Measurements from ENCODE around the gene STX18. TPM values are rescaled to one million over a fixed set of nuclear protein-coding genes. Genes with fewer than 3 reads are reported as not detected.

Gene STX18
- total RNA-seq, 1 donor from 2014 or later = 24.0 TPM

DNA sequence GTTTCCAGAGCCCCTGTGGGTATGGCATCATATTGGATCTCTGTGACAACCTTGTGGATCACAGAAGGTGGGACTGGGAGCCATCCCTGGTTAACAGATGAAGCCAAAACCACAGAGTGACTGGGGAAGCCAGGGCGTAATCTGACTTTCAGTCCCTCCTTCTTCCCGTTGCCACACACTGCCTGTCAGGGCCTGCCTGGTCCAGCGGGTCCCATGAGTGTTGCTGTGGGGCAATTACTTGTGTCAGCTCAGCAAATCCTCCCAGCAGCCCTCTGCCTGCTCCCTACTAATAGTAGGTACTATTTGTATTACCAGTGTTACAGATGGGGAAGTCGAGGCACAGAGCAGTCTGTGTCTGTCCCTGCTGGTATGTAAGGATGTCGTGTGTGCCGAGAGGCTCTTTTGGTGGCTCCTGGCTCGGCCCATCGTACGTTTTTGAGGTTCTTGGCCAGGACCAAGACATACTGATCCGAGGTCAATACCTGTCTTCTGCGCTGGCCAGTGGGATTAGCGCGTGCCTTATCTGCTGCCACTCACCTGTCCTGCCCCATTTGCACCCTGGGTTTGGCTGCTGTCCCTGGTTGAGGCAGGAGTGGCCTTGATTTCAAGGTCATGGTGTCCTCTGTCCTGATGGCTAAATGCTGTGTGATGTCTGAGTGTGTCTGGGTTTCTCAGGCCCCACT is 149.2 kb downstream of the STX18 start:
- TF ChIP-seq, protein P1, sequence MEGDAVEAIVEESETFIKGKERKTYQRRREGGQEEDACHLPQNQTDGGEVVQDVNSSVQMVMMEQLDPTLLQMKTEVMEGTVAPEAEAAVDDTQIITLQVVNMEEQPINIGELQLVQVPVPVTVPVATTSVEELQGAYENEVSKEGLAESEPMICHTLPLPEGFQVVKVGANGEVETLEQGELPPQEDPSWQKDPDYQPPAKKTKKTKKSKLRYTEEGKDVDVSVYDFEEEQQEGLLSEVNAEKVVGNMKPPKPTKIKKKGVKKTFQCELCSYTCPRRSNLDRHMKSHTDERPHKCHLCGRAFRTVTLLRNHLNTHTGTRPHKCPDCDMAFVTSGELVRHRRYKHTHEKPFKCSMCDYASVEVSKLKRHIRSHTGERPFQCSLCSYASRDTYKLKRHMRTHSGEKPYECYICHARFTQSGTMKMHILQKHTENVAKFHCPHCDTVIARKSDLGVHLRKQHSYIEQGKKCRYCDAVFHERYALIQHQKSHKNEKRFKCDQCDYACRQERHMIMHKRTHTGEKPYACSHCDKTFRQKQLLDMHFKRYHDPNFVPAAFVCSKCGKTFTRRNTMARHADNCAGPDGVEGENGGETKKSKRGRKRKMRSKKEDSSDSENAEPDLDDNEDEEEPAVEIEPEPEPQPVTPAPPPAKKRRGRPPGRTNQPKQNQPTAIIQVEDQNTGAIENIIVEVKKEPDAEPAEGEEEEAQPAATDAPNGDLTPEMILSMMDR (IDR thresholded peaks at IDR 0.05; ENCODE audit: unreplicated experiment) = no peak
- peaks cover 11% of the 10 kb centered on the region for H3K27me3 Mint-ChIP-seq (ENCODE audit: unreplicated experiment)
- H3K4me1 Mint-ChIP-seq (ENCODE audit: unreplicated experiment) = peaks cover 10% of the 10 kb centered on the region
- no peaks in the 10 kb centered on the region for H3K9me3 Mint-ChIP-seq (ENCODE audit: unreplicated experiment)
- H3K4me3 Mint-ChIP-seq (ENCODE audit: unreplicated experiment) = no peak overlapping the region
- no peak overlapping the region for H3K27ac Mint-ChIP-seq (ENCODE audit: unreplicated experiment)
- no peak for DNase-seq (ENCODE audit: low spot score)
- peaks cover 8% of the 10 kb centered on the region for H3K36me3 Mint-ChIP-seq (ENCODE audit: low read depth, unreplicated experiment)

DNA sequence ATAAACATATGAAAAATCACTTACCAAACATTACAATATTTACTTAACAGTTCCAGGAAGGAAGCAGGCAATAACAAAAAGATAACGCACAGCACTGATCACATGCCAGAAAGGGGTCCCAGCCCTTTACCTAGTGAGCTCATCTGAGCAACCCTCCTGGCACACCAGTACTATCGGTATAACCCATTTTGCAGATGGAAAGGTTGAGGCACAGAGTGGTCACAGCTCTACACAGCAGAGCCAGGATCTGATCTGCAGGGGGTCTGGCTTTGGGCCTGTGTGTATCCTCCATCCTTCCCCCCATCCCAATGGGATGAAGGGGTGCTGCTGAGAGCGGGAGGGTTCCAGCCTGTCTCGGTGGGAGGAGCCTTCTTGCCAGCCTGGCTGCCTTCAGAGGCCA is 150.0 kb downstream of the STX18 start:
- H3K27me3 Mint-ChIP-seq (ENCODE audit: unreplicated experiment) = peaks cover 9% of the 10 kb centered on the region
- H3K4me3 Mint-ChIP-seq (ENCODE audit: unreplicated experiment) = no peak overlapping the region
- no peaks in the 10 kb centered on the region for H3K9me3 Mint-ChIP-seq (ENCODE audit: unreplicated experiment)
- H3K36me3 Mint-ChIP-seq (ENCODE audit: low read depth, unreplicated experiment) = peaks cover 8% of the 10 kb centered on the region
- TF ChIP-seq, protein P1 (IDR thresholded peaks at IDR 0.05; ENCODE audit: unreplicated experiment) = no peak
- H3K27ac Mint-ChIP-seq (ENCODE audit: unreplicated experiment) = peak overlapping the region; percentile 48
- H3K4me1 Mint-ChIP-seq (ENCODE audit: unreplicated experiment) = peaks cover 9% of the 10 kb centered on the region
- DNase-seq (ENCODE audit: low spot score) = no peak

DNA sequence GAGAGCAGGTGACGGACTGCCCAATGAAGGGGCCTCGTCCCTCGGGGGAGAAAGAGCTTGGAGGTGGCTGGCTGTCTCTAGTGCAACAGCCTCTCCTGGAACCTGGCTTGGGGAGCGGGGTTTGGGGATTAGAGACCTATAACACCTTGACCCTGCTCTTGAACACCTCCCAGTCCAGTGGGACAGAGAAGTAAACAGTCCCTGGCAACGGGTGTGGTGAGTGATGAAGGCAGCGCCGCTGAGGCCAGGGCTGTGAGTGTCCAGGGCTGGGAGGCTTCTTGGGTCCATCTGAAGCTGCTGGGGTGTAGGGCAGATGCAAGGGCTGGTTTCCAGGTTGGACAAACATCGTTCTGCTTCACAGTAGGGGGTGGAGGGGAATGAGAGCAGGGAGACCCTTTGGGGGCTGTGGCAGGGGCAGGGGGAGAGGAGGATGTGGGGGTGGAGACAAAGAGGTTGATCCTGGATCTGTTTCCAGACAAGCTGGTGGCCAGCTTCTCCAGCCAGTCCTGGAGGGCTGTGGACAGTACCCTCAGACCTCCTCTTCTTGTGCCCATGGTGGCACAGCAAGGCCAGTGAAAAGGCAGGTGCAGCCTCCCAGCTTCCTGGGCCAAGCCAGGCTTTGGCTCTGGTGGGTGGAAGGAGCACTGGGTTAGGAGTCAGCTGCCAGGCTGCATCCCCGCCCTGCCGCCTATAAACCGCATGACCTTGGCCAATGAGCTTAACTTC is 151.2 kb downstream of the STX18 start:
- Mint-ChIP-seq H3K9me3 (ENCODE audit: unreplicated experiment) (no peaks in the 10 kb centered on the region), H3K27ac (ENCODE audit: unreplicated experiment) (no peak overlapping the region), H3K36me3 (ENCODE audit: low read depth, unreplicated experiment) (peaks cover 8% of the 10 kb centered on the region), H3K27me3 (ENCODE audit: unreplicated experiment) (peaks cover 9% of the 10 kb centered on the region), H3K4me1 (ENCODE audit: unreplicated experiment) (peaks cover 6% of the 10 kb centered on the region), H3K4me3 (ENCODE audit: unreplicated experiment) (no peak overlapping the region)
- TF ChIP-seq, protein P1 (IDR thresholded peaks at IDR 0.05; ENCODE audit: unreplicated experiment) = no peak
- no peak for DNase-seq (ENCODE audit: low spot score)

DNA sequence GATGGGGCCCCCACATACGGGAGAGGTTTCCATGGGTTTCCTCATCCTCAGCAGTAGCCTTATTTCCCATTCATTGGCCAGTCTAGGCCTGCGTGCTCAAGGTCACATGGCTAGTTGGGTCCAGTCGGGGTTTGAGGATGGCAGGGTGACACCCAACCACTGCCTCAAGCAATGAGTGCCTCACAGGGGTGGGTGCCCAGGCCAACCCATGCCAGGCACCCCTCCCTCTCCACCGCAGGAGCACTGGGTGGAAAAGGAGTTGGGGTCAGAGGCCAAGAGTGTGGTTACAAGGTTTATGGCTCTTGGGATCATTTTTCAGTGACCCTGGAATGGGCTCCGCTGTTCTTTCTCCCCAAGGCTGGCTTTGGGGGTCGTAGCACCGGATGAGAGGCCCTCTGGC is 151.8 kb downstream of the STX18 start:
- TF ChIP-seq, protein P1 (IDR thresholded peaks at IDR 0.05; ENCODE audit: unreplicated experiment) = no peak
- H3K27me3 Mint-ChIP-seq (ENCODE audit: unreplicated experiment) = peaks cover 10% of the 10 kb centered on the region
- no peak overlapping the region for H3K27ac Mint-ChIP-seq (ENCODE audit: unreplicated experiment)
- H3K4me3 Mint-ChIP-seq (ENCODE audit: unreplicated experiment) = no peak overlapping the region
- no peak for DNase-seq (ENCODE audit: low spot score)
- no peaks in the 10 kb centered on the region for H3K9me3 Mint-ChIP-seq (ENCODE audit: unreplicated experiment)
- H3K36me3 Mint-ChIP-seq (ENCODE audit: low read depth, unreplicated experiment) = peaks cover 8% of the 10 kb centered on the region
- H3K4me1 Mint-ChIP-seq (ENCODE audit: unreplicated experiment) = peaks cover 6% of the 10 kb centered on the region

All from endothelial cell (in vitro differentiated cells).